GM12878 (cell line): ENCODE measurements around the gene GORASP1. TPM values are rescaled to one million over a fixed set of nuclear protein-coding genes. Genes with fewer than 3 reads are reported as not detected.

Source experiments
- ATAC-seq: fragments of 200-7000 bp; cut with Tn5 transposase; 3 replicates; pipeline ENCODE4 v1.9.1; 2020; ENCODE audit warnings: mild to moderate bottlenecking, moderate library complexity
- BruUV-seq: library from RNA; stranded (reverse); fragments of 400-500 nt; replicated peaks from 2 replicates; lab custom pipeline; 2021; lab: Mats Ljungman, UMichigan
- CTCF ChIA-PET: fragments of 300-600 bp; sonication (Branson Sonifier 250); formaldehyde crosslinking; extraction: SDS; loops from one replicate; lab custom pipeline; 2021; ENCODE audit warnings: inconsistent platforms; lab: Yijun Ruan, JAX
- POLR2A ChIA-PET: fragments of 350-600 bp; formaldehyde crosslinking; extraction: SDS; loops from one replicate; lab custom pipeline; 2021; ENCODE audit warnings: inconsistent platforms; lab: Charles Lee
- RAD21 ChIA-PET: fragments of 300-600 bp; sonication (Branson Sonifier 250); formaldehyde crosslinking; loops from one replicate; lab custom pipeline; 2023; ENCODE audit warnings: antibody characterized with exemption; ENCODE audit not compliant: unreplicated experiment; lab: Charles Lee
- SMC1A ChIA-PET: fragments of 300-600 bp; sonication (Branson Sonifier 250); formaldehyde crosslinking; loops from one replicate; lab custom pipeline; 2023; ENCODE audit not compliant: unreplicated experiment, uncharacterized antibody; lab: Charles Lee
- DNase-seq: peaks from one replicate; pipeline ENCODE4 v3.0.0-alpha.2; 2011; ENCODE audit warnings: low read depth, low spot score
- FAIRE-seq: peaks from 3 replicates; lab custom pipeline; 2011; peaks lifted over from hg19 to GRCh38; lab: Jason Lieb, UNC
- H2AFZ ChIP-seq: 2 replicates; pipeline ENCODE4 v1.6.0; 2011; ENCODE audit warnings: low read depth, low read length, control low read depth; ENCODE audit not compliant: control insufficient read depth
- H3K27ac ChIP-seq: 2 replicates; pipeline ENCODE4 v1.5.1; 2011; ENCODE audit warnings: control low read depth; ENCODE audit not compliant: control insufficient read depth, insufficient read depth
- H3K27me3 ChIP-seq, 2 experiments: replicated peaks in 1 of 2; 2 replicates each; pipeline versions ENCODE4 v1.6.0 to v1.6.1; 2011; ENCODE audit warnings: low read length in 1 of 2; ENCODE audit not compliant: control insufficient read depth in 2 of 2, insufficient read depth in 2 of 2
- H3K36me3 ChIP-seq, 2 experiments: 2 replicates each; pipeline ENCODE4 v1.5.1; 2011; ENCODE audit warnings: low read length in 1 of 2; ENCODE audit not compliant: control insufficient read depth in 2 of 2, insufficient read depth in 2 of 2
- H3K4me1 ChIP-seq: 2 replicates; pipeline ENCODE4 v1.6.1; 2011; ENCODE audit warnings: mild to moderate bottlenecking, low read length, moderate library complexity, mixed read lengths; ENCODE audit not compliant: control insufficient read depth, insufficient read depth
- H3K4me2 ChIP-seq: 2 replicates; pipeline ENCODE4 v1.6.0; 2011; ENCODE audit warnings: control low read depth; ENCODE audit not compliant: control insufficient read depth, insufficient read depth
- H3K4me3 ChIP-seq: fragments of 200-600 bp; sonication (generic); 2 replicates; pipeline ENCODE4 v1.5.1; 2016
- H3K79me2 ChIP-seq: 2 replicates; pipeline ENCODE4 v1.6.0; 2011; ENCODE audit warnings: low read length; ENCODE audit not compliant: control insufficient read depth, insufficient read depth
- H3K9ac ChIP-seq: 2 replicates; pipeline ENCODE4 v1.8.0; 2011; ENCODE audit warnings: low read length, control low read depth, mixed read lengths; ENCODE audit not compliant: control insufficient read depth, insufficient read depth
- H3K9me3 ChIP-seq: replicated peaks from 3 replicates; pipeline ENCODE4 v1.5.1; 2011; ENCODE audit warnings: mild to moderate bottlenecking, low read length; ENCODE audit not compliant: control insufficient read depth, insufficient read depth
- H4K20me1 ChIP-seq: 2 replicates; pipeline ENCODE4 v1.6.0; 2011; ENCODE audit not compliant: control insufficient read depth, insufficient read depth
- BCLAF1 ChIP-seq: fragments of 450-650 bp; IDR thresholded peaks from 2 replicates; pipeline ENCODE4 v1.6.1; 2017; ENCODE audit warnings: antibody characterized with exemption, mild to moderate bottlenecking, moderate library complexity
- IRF3 ChIP-seq: fragments of 450-650 bp; IDR thresholded peaks from 2 replicates; pipeline ENCODE4 v1.6.1; 2014; ENCODE audit warnings: mild to moderate bottlenecking
- KLF5 ChIP-seq: fragments of 450-650 bp; IDR thresholded peaks from 2 replicates; pipeline ENCODE4 v1.6.1; 2014; ENCODE audit warnings: mild to moderate bottlenecking; ENCODE audit not compliant: partially characterized antibody
- PML ChIP-seq: IDR thresholded peaks from 2 replicates; pipeline ENCODE4 v1.6.1; 2012; ENCODE audit warnings: low read length, inconsistent platforms
- POLR2A ChIP-seq: IDR thresholded peaks from 2 replicates; pipeline ENCODE4 v1.6.1; 2011; ENCODE audit warnings: low read depth, mild to moderate bottlenecking, low read length
- RELA ChIP-seq: fragments of 450-650 bp; IDR thresholded peaks from 2 replicates; pipeline ENCODE4 v1.8.0; 2014; ENCODE audit warnings: borderline replicate concordance; ENCODE audit not compliant: partially characterized antibody
- SUPT20H ChIP-seq: IDR thresholded peaks from 2 replicates; pipeline ENCODE4 v1.6.1; 2011; ENCODE audit warnings: low read depth, mild to moderate bottlenecking, low read length, moderate library complexity, borderline replicate concordance; ENCODE audit not compliant: control insufficient read depth
- YY1 ChIP-seq: IDR thresholded peaks from 2 replicates; pipeline ENCODE4 v1.6.1; 2011; ENCODE audit warnings: low read depth, mild to moderate bottlenecking, low read length
- WGBS: methylation state at CpG from one replicate; pipeline ENCODE4 v1.1.6; 2016; ENCODE audit warnings: low lambda C conversion rate; ENCODE audit not compliant: insufficient replicate concordance, insufficient coverage; ENCODE audit errors: missing lambda C conversion rate; 5-methylcytosine and 5-hydroxymethylcytosine counted together
- in situ Hi-C: fragments of 300-500 bp; cut with MboI; formaldehyde crosslinking; loops from 9 replicates; pipeline ENCODE4 v1.14.3; 2018; ENCODE audit warnings: mixed read lengths
- intact Hi-C: fragments of 100-400 bp; cut with micrococcal nuclease; formaldehyde crosslinking; loops from one replicate; pipeline ENCODE4 v1.14.2; 2022; ENCODE audit not compliant: unreplicated experiment
- polyA plus RNA-seq, 11 experiments: library from polyadenylated mRNA; depleted of rRNA in 4 of 11; unstranded in 6 of 11; stranded (reverse) in 5 of 11; fragments of >200 nt; fragmentation: Nextera tagmentation in 4 of 11; fragmentation: Illumina TruSeq in 1 of 11; extraction: Ambion mirVana in 4 of 11; extraction: Trizol in 1 of 11; gene quantifications; 1 replicate in 1 of 11; 2 replicates in 10 of 11; pipeline versions ENCODE4 v1.2.1 to v1.2.3, GENCODE V29; 2011 to 2016; ENCODE audit warnings: inconsistent platforms in 2 of 11, missing spikeins in 2 of 11, low read depth in 1 of 11
- total RNA-seq, 4 experiments: library from RNA; depleted of rRNA in 3 of 4; stranded (reverse); fragments of >200 nt in 3 of 4; fragmentation: Illumina TruSeq in 1 of 4; extraction: Trizol in 1 of 4; gene quantifications; 2 replicates each; pipeline versions ENCODE4 v1.2.1 to v1.2.3, GENCODE V29; 2013 to 2021

Gene GORASP1
- total and polyA plus RNA-seq, 10 of the 15 experiments (the other 5 are each of a cell fraction or from before 2014, with no cell fraction given), result 3.6 to 32.7 (median 23.2) TPM

GRCh38 chr3:39110041-39110639 lies 2.7 kb upstream of the GORASP1 start:
- Histone ChIP-seq H3K36me3 (no peaks in the 10 kb centered on the region; a peak in 1 of 4 replicates), H3K27ac (no peak overlapping the region), H3K27me3 (no peaks in the 10 kb centered on the region), H3K4me1 (peaks cover 27% of the 10 kb centered on the region), H3K9me3 (no peaks in the 10 kb centered on the region), H3K4me3 (no peak overlapping the region), H2AFZ (no peak overlapping the region), H4K20me1 (no peaks in the 10 kb centered on the region; the same call in 1 of the 2 replicates), H3K79me2 (peaks cover 14% of the 10 kb centered on the region), H3K9ac (no peak overlapping the region)
- ChIA-PET RAD21 (interaction anchor here (0.6 to 2.6 kb wide), 4 partner anchors 36 to 178 kb away, joined by 3 to 14 read pairs (median 6); no protein-coding TSS in a partner anchor), SMC1A (interaction anchor here (1.6 to 3.0 kb wide), 3 partner anchors 9 to 178 kb away, joined by 3 to 12 read pairs (median 11); no protein-coding TSS in a partner anchor), POLR2A (no interaction called here), CTCF (interaction anchor here (5.6 kb wide), 1 partner anchor 178 kb away, joined by 39 read pairs; no protein-coding TSS in a partner anchor)
- no peak for DNase-seq
- 89% methylated on average over 2 of the region's 2 CpGs for WGBS
- no peak for ATAC-seq
- no peak for FAIRE-seq
- in situ Hi-C loops, result no loop called here
- intact Hi-C loops, result no loop called here
- TF ChIP-seq PML (no peak), RELA (no peak), YY1 (no peak), POLR2A (no peak), BCLAF1 (no peak), IRF3 (no peak), SUPT20H (no peak), KLF5 (no peak)
- TF ChIP-seq, all 136 proteins: peak for 0
- no peak overlapping the region for H3K4me2 ChIP-seq
- no TSS peak for BruUV-seq
